PC-9 (cell line): ENCODE measurements around the gene ESPL1.
"Not testable (repeated sequence)": the region's sequence is repeated elsewhere in the genome, so short reads cannot be mapped to it uniquely, and the experiment has no call there.

Experiments
- EZH2 ChIP-seq: fragments of 200-600 bp; sonication (generic); IDR thresholded peaks from 2 replicates; pipeline ENCODE4 v1.8.0; 2017; ENCODE audit warnings: antibody characterized with exemption, low read depth
- TF ChIP-seq, protein P1 (sequence below): fragments of 200-600 bp; sonication (generic); conservative IDR thresholded peaks from 2 replicates; pipeline ENCODE4 v1.6.1; 2017; ENCODE audit warnings: mixed run types, antibody characterized with exemption, mild to moderate bottlenecking, moderate library complexity

DNA sequence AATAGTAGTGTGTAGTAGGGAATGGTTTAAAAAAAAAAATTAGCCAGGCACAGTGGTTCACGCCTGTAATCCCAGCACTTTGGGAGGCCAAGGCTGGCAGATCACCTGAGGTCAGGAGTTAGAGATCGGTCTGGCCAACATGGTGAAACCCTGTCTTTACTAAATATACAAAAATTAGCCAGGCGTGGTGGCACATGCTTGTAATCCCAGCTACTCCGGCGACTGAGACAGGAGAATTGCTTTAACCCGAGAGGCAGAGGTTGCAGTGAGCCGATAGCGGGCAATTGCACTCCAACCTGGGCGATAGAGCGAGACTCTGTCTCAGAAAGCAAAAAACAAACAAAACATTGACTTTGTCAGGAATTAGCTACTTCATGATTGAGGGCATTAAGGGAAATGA lies 29.0 kb downstream of the ESPL1 start:
- TF ChIP-seq, protein P1, sequence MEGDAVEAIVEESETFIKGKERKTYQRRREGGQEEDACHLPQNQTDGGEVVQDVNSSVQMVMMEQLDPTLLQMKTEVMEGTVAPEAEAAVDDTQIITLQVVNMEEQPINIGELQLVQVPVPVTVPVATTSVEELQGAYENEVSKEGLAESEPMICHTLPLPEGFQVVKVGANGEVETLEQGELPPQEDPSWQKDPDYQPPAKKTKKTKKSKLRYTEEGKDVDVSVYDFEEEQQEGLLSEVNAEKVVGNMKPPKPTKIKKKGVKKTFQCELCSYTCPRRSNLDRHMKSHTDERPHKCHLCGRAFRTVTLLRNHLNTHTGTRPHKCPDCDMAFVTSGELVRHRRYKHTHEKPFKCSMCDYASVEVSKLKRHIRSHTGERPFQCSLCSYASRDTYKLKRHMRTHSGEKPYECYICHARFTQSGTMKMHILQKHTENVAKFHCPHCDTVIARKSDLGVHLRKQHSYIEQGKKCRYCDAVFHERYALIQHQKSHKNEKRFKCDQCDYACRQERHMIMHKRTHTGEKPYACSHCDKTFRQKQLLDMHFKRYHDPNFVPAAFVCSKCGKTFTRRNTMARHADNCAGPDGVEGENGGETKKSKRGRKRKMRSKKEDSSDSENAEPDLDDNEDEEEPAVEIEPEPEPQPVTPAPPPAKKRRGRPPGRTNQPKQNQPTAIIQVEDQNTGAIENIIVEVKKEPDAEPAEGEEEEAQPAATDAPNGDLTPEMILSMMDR = not testable (repeated sequence)
- TF ChIP-seq EZH2 = not testable (repeated sequence)
